ENCODE data around the gene DCAF8. TPM values are rescaled to one million over a fixed set of nuclear protein-coding genes. Genes with fewer than 3 reads are reported as not detected.
A peak's percentile ranks its signal among the peaks of the same experiment; 100 is the strongest.
"Not testable (repeated sequence)": the region's sequence is repeated elsewhere in the genome, so short reads cannot be mapped to it uniquely, and the experiment has no call there.

DCAF8 gene
- 46.8 TPM for total RNA-seq

DNA sequence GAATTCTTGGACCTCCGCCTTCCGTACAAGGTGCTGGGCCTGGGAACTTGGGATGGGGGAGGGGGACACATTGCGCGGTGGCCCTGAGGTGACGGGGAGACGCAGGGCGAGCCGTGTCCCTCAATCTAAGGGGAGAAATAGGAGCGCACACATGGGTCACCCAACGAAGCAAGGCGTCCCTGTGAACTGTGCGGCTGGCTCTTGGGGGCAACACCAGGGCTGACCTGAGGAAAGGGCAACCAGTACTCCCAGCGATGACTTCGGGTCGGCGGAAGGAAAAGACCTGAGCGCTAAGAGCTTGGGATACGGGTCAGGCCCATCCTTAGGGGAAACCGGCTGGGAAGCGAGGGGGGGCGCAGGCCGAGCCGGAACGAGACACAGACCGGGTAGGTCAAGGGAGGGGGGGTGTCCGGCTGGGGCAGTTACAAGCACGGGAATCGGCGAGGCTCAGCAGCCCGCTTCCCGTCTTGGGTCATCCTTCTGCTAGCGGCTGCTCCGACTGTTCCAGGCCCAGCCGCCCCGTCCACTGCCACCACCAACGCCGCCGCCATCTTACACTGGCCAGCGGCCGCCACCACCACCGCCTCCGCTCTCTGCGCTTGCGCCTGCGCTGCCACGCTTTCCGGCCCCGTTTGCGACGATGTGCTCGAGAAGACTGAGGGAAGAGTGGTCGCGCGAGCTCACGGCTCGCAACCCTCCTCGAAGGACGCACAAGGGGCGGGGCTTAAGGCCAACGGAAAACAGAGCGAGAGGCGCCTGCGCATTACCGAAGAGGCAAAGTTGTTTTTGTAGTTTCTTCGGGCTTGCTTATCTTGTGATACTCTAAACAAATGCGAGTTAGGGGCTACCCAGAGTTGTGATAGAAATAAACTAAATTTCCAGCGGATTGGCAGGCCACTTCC lies at the start of gene DCAF8:
TSS of gene DCAF8 (minus strand) at position 657 of the 902 bp plus-strand sequence. CDS start 18,541 bp downstream, outside the sequence.
- peak; percentile 99 for ATAC-seq

DNA sequence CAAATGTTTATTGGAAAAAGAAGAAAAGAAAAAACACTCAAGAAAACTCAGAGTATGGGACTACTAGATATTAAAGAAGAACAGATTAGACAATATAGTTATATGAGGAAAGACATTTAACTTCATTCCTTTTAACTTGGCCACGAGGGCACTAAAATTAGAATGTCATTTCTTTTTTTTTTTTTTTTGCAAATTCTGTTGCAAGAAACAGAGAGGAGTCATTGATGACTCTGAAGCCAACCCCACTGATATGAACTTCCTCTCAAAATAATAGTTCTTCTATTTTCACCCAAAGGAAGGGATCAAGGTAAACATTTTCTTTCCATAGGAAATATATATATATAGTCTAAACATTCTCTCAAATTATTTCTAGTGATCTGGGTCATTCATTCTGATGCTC lies 47.2 kb upstream of the DCAF8 start:
- no peak for ATAC-seq

DNA sequence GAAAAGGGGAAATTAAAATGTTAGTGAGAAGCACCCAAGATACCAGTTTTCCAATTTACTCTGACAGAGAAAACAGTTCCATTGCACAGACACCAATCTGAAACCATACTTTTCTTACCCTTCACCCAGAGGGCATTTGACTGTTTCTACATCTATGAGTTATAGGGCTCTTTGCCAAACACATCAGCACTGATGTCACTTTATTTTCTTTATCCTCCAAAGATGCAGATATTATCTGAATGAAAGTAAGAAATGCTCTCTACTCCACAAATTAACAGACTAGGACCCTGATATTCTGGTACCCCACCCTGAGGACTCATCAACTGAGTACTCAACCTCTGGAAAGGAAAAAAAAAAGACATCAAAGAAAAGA lies 46.8 kb upstream of the DCAF8 start:
- no peak for ATAC-seq

DNA sequence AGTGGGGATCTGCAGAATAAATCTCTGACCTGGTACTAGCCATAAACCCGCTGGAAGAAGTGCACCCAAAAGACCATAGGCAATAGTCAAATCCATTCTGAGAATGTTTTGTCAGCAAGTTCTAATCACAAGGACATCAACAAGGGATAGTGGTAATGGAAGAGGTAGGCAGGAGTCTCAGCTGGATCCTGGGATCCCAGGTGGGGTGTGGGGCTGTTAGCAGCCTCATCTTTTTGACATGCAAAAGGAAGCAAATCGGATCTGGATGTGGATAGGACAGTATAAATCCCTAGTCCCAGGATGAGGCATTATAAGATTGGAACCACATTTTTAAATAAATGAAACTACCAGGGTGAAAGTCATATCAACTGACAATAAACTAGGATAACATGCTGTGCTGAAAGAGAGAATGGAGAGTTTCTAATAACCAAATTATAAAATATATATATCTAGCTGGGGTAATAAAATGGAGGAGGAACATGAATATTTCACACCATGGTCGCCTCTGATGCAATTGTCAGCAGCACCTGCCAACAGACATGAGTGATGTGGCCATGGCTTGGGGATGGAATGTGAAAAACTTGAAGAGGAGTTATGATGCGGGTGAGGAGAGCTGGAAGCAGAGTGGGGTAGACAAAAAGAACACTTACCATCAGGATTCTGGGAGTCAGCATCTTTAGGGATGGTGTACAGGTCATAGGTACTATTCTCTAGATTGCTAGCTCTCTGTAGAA lies 46.3 kb upstream of the DCAF8 start:
- ATAC-seq, result no peak

DNA sequence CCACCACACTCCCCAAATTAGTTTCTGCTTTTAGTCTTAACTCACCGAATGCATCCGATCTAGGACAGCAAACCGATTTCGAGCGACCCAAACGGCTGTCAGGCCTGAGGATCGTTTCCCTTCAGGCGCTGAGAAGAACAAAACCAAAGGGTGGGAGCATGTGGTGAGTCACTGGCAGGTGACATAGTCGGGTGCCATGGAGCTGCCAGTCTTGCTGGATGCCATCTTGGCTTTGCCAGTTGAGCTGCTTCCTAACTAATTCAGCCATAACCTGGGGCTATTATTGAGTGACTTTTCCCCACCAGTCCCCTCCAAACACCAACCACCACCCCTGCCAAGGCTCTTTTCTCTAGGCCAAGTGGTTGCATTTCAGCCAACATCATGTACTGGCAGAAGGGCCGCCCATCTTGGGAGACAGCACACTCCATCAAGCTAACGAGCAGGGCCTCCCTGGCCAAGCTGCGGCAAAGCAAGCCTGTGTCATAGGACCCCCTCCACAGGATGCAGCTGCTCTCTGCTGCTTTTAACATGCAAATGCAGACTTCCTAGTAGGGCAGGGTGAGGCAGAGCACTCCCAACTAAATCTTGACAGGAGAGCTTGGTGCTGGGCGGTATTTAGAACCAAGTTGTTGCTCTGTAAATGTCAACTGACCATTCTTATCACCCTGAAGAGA lies 44.9 kb upstream of the DCAF8 start:
- peak; percentile 31 for ATAC-seq

DNA sequence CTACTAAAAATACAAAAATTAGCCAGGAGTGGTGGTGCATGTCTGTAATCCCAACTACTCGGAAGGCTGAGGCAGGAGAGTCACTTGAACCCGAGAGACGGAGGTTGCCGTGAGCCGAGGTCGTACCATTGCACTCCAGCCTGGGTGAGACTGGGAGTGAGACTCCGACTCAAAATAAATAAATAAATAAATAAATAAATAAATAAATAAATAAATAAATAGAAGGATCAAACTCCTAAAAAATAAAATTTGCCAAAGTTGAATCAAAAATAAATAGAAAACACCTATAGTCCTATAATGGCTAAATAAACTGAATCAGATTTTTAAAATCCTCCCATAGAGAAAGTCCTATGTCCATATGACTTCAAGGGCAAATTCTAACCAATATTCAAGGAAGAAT lies 37.8 kb upstream of the DCAF8 start:
- no peak for ATAC-seq

DNA sequence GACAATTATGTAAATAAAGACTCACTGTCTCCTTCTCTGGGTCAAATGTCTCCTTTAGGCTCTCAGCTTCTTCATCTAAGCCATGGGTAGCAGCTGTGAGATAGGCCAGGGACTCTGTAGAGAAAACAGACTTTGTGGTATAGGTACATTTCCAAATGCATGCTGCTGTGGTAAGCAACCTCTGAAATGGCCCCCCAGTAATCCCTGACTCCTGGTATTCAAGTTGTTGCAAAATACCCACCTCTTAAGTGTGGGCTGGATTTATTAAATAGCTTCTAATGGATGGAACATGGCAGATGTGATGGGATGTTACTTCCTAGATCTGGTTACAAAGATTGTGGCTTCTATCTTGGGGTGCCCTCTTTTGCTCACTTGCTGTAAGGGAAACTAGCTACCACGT lies 33.7 kb upstream of the DCAF8 start:
- ATAC-seq, result no peak

DNA sequence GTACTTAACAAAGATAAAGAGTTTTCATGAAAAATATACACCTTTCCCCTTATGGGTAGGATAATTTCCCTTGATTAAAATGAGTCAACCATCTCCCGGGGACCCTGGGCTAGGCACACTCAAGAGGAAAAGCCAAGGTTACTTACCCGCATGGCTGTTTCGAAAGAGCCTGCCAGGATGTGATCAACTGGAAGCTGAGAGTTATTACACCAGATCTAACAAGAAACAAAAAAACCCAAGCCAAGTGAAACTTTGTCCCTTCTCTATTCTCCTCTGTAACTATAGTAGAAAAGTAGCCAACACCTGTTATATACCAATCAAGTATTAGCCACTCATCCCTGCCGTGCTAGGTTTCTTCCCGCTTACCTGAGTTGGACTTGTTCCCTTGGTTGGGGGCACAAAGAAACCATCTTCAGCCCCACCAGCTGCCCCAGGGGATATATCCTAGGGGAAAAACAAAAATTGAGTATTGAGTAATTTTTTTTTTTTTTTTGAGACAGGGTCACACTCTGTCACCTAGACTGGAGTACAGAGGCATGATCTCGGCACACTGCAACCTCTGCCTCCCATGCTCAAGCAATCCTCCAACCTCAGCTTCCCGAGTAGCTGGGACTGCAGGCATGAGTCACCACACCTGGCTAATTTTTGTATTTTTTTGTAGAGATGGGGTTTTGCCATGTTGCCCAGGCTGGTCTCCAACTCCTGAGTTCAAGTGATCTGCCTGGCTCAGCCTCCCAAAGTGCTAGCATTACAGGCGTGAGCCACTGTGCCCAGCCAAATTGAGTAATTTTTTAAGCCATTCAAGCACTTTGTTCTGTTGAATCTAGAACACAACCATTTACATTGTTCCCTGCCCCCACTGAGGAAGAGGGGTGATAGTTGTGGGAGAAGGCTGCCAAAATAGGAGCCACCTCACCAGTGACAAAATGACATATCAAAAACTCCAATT lies 30.9 kb upstream of the DCAF8 start:
- ATAC-seq, result no peak

DNA sequence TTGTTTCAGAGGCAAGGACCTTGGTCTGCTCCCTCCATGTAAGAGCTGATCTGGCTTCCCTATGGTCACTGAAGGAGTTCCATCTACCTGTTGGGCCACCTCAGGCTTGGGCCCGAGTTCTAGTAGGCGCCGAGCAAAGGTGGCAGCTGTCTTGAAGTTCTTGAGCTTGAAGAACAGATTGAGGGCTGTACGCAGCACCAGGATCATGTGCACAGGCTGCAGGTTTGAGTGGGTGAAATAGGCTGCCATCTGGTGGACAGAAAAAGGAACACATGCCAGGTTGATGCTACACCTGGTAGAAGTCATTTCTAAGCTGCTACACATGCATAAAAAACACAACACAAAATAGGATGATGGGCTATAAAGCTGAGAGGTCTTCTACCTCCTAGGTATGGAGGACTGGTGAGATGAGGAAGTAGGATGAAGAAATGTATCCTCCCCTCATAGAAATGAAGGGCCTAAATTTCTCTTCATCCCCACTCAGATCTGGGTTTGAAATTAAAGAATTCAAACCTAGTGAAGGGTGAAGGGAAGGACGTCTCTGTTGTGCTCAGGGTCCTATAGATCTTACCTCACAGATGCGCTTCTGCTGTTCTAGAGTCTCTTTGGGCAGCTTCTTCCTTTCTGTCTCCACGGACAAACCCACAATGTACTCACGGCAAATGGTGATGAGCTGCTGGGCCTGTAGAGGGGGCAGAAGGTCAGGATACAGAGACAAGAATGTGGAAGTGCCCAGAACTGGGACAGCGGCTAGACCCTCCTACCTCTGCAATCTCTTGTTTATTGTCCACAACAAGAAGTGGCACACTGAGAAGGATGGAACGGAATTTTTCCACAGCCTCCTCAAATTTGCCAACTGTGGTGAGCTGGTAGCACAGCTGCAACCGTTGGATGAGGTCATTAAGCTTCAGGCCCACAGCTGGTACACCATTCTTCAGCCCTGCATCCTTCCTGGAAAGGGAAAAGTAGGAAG lies 29.2 kb upstream of the DCAF8 start:
- peak; percentile 81 for ATAC-seq

DNA sequence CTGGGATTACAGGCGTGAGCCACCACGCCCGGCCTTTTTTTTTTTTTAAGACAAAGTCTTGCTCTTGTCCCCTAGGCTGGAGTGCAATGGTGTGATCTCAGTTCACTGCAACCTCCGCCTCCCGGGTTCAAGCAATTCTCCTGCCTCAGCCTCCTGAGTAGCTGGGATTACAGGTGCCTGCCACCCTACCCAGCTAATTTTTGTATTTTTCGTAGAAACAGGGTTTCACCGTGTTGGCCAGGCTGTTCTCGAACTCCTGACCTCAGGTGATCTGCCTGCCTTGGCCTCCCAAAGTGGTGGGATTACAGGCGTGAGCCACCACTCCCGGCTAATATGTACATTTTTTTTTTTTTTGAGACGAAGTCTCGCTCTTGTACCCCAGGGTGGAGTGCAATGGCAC lies 25.4 kb upstream of the DCAF8 start:
- not testable (repeated sequence) for ATAC-seq

DNA sequence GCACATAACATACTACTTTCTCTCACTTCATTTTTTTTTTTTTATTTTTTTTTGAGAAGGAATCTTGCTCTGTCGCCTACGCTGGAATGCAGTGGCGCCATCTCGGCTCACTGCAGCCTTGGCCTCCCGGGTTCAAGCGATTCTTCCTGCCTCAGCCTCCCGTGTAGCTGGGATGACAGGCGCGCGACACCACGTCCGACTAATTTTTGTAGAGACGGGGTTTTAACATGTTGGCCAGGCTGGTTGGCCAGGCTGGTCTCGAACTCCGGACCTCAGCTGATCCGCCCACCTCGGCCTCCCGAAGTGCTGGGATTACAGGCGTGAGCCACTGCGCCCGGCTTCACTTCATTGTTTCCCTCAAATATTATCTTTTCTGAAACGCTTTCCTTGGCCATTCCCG lies 23.2 kb upstream of the DCAF8 start:
- no peak for ATAC-seq

DNA sequence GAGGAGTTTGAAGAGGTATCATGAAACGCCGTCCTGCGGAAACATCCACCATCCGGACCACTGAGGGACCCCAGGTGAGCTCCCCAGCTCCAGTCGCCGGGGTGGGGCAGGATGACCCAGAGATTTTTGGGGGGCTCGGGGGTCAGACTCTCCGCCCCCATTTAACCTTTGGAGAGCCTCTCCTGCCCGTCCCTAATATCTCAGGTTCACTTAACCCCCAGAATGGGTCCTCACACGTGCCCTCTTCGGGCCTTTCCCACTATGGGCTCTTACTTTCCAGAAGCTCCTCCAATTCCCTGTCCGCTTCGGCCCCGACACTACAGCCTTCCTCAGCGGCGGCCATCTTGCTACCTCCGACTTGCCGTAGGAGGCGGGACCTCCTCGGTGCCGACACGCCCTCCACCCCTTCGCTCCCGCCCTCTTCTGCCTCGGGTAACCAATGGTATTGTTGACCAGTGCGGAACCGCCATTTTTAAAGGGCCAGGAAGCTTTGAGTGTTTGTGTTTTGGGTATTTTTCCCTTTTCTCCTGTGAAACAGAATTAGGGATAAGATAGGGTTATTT lies 22.5 kb upstream of the DCAF8 start, which contains the start of gene PEX19:
TSS of gene PEX19 (minus strand) at position 352 of the 563 bp plus-strand sequence. CDS start at position 343, 9 bp downstream.
- ATAC-seq, result peak; percentile 98

DNA sequence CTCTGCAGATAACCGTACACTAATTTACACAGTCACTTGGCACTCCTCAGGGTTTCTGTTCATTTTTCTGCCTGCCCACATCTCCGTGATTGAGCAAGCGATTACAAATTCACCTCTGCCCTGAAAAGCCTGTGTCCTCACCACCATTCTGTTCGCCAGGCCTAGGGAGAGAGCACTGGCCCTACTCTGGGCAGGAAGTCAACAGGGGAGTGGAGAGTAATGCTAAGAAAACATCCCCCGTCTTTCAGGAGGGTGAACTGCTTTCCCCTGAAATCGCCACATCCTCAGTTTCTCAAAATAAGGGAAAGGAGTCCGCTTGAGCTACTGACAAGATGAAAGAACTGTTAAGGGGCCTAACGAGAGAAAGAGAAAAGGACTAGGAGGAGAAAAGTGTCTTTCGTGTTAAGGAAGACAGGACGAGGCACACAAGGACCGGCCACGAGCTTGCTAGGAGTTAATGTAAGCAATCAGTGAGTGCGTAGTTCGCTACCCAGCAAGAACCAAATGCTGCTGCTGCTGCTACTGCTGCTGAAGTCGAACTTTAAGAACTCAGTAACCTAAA lies 22.0 kb upstream of the DCAF8 start:
- ATAC-seq, result peak; percentile 52

DNA sequence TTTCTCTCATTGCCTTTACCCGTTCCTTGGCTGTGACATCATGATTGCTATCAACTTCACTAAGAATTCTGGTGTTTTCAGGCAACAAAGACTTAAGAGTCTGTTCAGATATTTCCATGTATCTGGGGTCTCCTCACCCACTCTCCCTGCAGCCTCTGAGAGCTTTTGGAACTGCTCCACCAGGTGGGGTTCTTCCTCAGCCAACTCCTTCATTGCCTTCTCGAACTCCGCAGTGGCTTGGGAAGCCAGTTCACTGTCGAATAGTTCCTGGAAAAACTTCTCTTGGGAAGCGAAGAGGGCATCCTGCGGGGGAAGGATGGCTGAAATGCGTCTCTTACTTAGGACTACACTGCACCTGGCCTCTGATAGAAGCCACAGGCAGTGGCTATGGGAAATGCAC lies 20.5 kb upstream of the DCAF8 start:
- no peak for ATAC-seq

DNA sequence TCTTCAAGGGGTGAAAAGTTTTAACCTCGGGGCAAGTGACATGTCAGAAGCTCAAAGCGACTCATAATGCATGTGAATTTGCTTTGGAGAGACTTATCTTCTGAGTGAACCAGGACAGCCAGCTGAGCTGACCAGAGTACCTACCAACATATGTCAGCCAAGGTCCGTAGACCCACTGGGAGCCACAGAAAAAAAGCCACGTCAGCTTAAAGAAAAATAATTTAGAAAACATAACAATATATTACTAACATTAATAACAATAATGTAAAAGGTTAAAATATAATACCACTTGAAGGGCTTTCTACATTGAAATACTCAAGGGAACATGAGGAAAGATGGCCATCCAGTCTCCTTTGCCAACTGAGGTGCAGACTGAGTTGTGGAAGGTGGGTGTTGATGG lies 15.6 kb upstream of the DCAF8 start:
- no peak for ATAC-seq

DNA sequence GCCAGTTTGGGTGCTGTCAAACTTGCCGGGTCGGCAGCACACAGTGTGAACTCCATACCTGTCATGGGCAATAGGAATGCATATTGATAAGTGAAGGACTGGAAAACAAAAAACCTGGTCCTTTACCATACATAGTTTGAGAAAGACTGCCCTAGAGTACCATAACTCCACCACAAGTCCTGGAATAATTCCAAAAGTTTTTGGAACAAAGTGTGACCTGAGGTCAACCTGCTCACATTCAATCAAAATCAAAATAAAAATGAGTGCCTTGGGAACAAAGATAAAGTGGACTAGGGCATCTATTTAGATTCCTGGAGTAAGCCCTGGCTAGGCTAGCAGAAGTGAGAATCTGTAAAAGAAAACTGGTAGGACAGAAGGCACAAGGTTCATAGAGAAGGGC lies 15.0 kb upstream of the DCAF8 start:
- ATAC-seq, result no peak

DNA sequence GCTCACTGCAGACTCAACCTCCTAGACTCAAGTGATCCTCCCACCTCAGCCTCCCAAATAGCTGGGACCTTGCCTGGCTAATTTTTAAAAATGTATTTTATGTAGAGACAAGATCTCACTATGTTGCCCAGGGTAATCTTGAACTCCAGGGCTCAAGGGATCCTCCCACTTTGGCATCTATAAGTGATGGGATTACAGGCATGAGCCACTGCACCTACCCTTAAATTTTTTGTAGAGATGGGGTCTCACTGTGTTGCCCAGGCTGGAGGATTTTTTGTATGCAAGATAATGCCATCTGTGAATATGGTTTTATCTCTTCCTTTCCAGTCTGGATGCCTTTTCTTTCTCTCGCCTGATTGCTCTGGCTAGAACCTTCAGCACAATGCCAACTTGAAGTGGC lies 8.7 kb upstream of the DCAF8 start:
- no peak for ATAC-seq

DNA sequence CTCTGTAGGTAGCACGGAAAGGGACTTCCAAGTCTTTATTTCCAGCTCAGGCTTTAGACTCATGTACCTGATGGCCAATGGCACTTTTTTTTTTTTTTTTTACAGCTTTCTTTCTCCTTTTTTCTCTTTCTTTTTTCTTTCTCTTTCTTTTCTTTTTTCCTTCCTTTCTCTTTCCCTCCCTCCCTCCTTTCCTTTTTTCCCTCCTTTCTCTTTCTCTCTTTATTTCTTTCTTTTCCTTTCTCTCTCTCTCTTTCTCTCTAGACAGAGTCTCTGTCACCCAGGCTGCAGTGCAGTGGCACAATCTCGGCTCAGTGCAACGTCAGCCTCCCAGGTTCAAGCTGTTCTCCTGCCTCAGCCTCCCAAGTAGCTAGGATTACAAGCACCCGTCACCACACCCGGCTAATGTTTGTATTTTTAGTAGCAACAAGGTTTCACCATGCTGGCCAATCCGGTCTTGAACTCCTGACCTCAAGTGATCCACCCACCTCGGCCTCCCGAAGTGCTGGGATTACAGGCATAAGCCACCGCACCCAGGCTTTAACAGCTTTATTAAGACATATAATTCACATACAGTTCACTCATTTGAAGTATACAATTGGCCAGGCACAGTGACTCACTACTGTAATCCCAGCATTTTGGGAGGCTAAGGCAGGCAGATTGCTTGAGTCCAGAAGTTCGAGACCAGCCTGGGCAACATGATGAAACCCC lies 5.1 kb upstream of the DCAF8 start:
- ATAC-seq, result peak; percentile 70

DNA sequence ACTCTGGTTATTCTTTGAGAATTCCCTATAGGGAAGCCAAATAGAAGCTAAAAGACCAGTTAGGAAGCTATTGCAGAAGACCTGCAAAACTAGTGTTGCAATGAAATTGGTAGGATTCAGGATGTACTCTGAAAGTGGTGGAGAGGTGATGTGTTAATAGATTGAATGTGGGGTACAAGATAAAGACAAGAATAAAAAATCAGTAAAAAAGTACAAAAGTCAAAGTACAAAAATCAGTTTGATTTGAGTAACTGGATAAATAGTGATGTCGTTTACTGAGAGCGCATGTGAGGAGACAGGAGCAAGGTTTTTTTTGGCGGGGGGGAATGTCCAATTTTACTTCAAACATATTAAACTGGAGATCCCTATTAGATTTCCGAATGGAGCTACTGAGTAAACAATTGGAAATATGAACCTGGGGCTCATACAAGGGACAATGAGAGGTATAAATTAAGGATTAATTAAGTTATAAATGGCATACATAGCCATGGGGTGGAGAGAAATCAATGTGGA lies 2.5 kb upstream of the DCAF8 start:
- no peak for ATAC-seq
